SK-N-SH (cell line): ENCODE data around the gene SPSB1.

Experiments
- CTCF ChIP-seq: fragments of 200-600 bp; sonication (generic); IDR thresholded peaks from 2 replicates; pipeline ENCODE4 v1.6.1; 2017; ENCODE audit warnings: antibody characterized with exemption, mild to moderate bottlenecking, moderate library complexity
- FOSL2 ChIP-seq: IDR thresholded peaks from 2 replicates; pipeline ENCODE4 v1.4.0; 2012; ENCODE audit warnings: low read depth, mild to moderate bottlenecking, moderate library complexity, borderline replicate concordance
- MAX ChIP-seq: IDR thresholded peaks from 2 replicates; pipeline ENCODE4 v1.4.0; 2012; ENCODE audit warnings: low read depth
- MXI1 ChIP-seq: IDR thresholded peaks from 2 replicates; pipeline ENCODE4 v1.6.1; 2012; ENCODE audit warnings: mild to moderate bottlenecking, low read depth, low read length, improper control_type of control experiment
- NRF1 ChIP-seq: IDR thresholded peaks from 2 replicates; pipeline ENCODE4 v1.6.1; 2012; ENCODE audit warnings: low read depth, mild to moderate bottlenecking, low read length
- RAD21 ChIP-seq: IDR thresholded peaks from 2 replicates; pipeline ENCODE4 v1.6.1; 2012; ENCODE audit warnings: mild to moderate bottlenecking, low read length
- RXRA ChIP-seq: IDR thresholded peaks from 2 replicates; pipeline ENCODE4 v1.4.0; 2012; ENCODE audit warnings: low read depth, mild to moderate bottlenecking, borderline replicate concordance
- SIN3A ChIP-seq: IDR thresholded peaks from 2 replicates; pipeline ENCODE4 v1.6.1; 2012; ENCODE audit warnings: low read depth, mild to moderate bottlenecking, low read length, moderate library complexity, borderline replicate concordance
- TAF1 ChIP-seq: IDR thresholded peaks from 2 replicates; pipeline ENCODE4 v1.6.1; 2012; ENCODE audit warnings: low read depth, mild to moderate bottlenecking, low read length, moderate library complexity, borderline replicate concordance

DNA sequence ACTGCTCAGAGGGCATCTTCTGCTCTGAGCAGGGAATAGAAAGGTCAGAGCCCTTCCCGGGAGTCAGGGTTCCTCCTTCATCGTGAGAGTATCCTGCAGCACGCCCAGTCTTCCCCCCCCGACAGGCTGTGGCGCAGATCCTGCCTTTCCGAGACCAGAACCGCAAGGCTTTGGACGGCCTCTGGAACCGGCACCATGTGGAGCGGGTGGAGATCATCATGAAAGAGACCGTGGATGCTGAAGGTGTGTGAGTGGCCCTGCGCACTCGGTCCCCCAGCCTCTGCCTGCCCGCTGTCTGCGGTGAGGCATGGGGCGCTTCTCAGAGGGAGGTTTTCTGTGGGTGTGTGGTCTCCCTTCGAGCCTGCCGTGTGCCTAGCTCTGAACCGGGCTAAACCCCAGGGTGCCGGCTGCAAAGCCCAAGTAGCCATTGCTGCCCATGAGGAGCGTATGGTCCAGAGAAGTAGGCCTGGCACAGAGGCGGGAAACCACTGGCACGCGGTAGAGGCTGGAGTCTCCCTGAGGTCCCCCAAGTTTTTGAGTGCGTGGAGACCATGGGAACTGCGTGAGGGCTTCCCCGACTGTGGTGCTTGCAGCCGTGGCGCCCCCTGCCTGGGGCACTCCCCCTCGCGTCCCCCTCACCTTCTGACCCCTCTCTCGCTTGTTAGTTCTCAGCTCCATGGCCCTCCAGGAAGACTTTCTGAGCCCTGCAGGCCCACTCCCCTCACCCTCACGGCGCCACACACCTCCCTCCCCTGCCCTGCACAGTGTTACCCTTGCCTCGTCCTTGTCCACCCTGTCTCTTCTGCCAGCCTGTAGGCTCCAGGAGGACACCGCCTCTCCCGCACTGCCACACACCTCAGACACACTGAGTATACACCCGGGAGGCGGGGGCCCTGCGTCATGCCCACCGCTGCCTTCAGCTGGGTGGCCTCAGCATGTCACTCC is 45.6 kb upstream of the SPSB1 start:
- TF ChIP-seq SIN3A (no peak), MXI1 (no peak), RXRA (no peak), TAF1 (no peak), NRF1 (no peak), CTCF (no peak), MAX (no peak), RAD21 (no peak), FOSL2 (no peak)
